Omental fat pad (tissue), 4 donors: ENCODE measurements around the gene AMBP. TPM values are rescaled to one million over a fixed set of nuclear protein-coding genes. Genes with fewer than 3 reads are reported as not detected.
A peak's percentile ranks its signal among the peaks of the same experiment; 100 is the strongest.

Source experiments
- ATAC-seq: fragments of 150-250 bp; one replicate; pipeline ENCODE4 v1.9.1; 2016; ENCODE audit warnings: mild to moderate bottlenecking, moderate library complexity; ENCODE audit not compliant: low FRiP score
- DNase-seq: peaks from one replicate; pipeline ENCODE4 v3.0.0-alpha.2; 2019; ENCODE audit warnings: low spot score
- total RNA-seq, 4 donors: library from RNA; depleted of rRNA; stranded (reverse); fragments of >200 nt; gene quantifications; one replicate each; pipeline ENCODE4 v1.1.0, GENCODE V29; 2016
- TF ChIP-seq, protein P1 (sequence below), 3 donors: fragments of 450-650 bp; IDR thresholded peaks; one replicate each; pipeline ENCODE4 v1.5.1; 2016 to 2017; ENCODE audit warnings: antibody characterized with exemption in 3 of 3, mild to moderate bottlenecking in 3 of 3, moderate library complexity in 2 of 3

AMBP gene
- total RNA-seq, 4 donors from 2014 or later = not detected

DNA sequence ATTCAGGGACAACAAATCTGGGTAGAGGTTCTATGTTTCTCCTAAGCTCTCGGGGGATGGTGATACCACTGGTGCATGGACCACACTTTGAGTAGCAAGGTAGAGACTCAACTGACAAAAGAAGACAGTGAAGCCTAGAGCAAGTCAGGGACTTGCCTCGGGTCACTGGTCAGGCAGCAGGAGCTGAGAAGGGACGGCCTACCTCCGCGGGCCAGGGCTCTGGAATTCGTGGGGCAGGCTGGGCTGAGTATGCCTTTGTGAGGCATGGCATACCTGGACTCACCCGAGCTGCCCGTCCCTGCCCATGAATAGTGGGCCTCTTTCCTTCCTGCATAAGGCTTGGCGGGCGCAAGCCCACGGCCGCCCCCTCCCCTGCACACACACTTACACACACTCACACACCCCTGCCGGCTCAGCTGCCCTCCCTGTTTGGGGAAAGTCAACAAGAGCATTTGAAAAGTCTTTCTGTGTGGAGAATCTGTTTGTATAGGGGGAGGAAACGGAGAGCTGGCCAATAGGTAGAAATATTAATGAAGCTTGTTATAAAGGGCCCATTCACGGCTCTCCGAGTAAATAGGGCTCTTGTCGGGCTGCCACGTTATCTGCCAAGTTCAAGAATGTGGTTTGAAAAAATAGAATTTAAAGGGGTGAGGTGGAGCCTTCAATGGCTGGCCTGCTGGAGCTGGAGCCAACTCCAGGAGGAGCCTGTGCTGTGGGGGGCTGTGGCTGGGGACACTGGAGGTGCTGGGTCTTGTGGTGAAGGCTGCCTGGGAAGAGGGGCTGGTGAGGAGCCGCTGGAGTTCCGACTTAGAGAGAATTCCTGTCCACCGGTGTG is 40.1 kb upstream of the AMBP start:
- TF ChIP-seq, protein P1, sequence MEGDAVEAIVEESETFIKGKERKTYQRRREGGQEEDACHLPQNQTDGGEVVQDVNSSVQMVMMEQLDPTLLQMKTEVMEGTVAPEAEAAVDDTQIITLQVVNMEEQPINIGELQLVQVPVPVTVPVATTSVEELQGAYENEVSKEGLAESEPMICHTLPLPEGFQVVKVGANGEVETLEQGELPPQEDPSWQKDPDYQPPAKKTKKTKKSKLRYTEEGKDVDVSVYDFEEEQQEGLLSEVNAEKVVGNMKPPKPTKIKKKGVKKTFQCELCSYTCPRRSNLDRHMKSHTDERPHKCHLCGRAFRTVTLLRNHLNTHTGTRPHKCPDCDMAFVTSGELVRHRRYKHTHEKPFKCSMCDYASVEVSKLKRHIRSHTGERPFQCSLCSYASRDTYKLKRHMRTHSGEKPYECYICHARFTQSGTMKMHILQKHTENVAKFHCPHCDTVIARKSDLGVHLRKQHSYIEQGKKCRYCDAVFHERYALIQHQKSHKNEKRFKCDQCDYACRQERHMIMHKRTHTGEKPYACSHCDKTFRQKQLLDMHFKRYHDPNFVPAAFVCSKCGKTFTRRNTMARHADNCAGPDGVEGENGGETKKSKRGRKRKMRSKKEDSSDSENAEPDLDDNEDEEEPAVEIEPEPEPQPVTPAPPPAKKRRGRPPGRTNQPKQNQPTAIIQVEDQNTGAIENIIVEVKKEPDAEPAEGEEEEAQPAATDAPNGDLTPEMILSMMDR (IDR thresholded peaks at IDR 0.05) = no peak
- no peak for DNase-seq
- ATAC-seq = no peak

- ATAC-seq (no peak), DNase-seq (no peak)
- TF ChIP-seq, protein P1 (IDR thresholded peaks at IDR 0.05) = no peak
These were observed 39.5 kb upstream of the AMBP start for GRCh38 chr9:114117614-114117995.

DNA sequence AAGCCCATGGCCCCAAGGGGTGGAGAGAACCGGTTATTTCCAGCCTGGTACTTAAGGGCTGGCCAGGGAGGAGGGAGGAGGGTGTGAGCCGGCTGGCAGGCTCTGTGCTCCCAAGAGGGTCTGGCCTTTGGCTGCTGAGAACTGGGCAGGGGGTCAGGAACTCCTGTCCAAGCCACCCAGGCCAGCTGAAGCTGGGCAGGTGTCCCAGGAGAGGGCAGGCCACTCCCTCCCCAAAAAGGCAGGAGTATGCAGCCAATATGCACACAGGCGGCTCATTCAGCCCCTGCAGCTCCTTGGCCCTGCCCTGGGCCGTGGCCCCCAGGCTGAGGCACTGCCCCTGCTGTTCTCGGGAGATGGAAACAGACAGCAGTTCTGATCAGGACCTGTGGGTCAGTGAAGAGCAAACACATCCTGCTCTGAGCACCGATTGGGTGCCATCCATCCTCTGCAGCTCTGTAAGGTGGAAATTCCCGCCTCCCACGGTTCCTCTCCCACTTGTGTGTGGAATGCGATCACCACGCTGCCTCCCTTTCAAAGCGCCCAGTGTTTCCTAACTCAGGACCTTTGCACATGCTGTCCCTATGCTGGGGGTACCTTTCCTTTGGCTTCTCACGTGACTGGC is 38.1 kb upstream of the AMBP start:
- no peak for ATAC-seq
- TF ChIP-seq, protein P1 (IDR thresholded peaks at IDR 0.05) = no peak
- no peak for DNase-seq

GRCh38 chr9:114115654-114116125 is 37.6 kb upstream of the AMBP start:
- no peak for ATAC-seq
- DNase-seq = no peak
- TF ChIP-seq, protein P1 (IDR thresholded peaks at IDR 0.05) = no peak

DNA sequence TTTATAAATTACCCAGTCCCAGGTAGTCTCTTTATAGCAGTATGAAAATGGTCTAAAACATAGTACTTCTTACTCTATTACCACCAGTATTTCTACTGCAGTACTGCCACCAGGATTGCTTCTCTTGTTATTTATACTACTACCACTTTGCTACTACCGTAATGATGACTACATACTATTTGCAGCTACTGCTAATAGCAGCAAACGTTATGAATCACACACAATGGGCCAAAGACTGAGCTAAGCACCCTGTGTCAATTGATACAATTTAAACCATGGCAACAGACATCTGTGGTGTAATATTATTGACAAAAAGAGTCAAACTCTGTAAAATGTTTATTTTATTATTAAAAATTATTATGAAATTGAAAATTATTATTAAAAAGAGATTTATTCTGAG is 36.3 kb upstream of the AMBP start:
- TF ChIP-seq, protein P1 (IDR thresholded peaks at IDR 0.05) = no peak
- no peak for DNase-seq
- ATAC-seq = no peak

GRCh38 chr9:114112778-114113584 is 34.9 kb upstream of the AMBP start:
- DNase-seq (peak; percentile 58), ATAC-seq (peak; percentile 42)
- TF ChIP-seq, protein P1 (IDR thresholded peaks at IDR 0.05) = no peak
